Islet precursor cell (in vitro differentiated cells): ENCODE results near the gene ANXA10.
"Not testable (repeated sequence)": the region's sequence is repeated elsewhere in the genome, so short reads cannot be mapped to it uniquely, and the experiment has no call there.

Source experiments
- DNase-seq: peaks from one replicate; pipeline ENCODE4 v3.0.0-alpha.2; 2018

ANXA10 gene

GRCh38 chr4:168164045-168164444 lies 71.7 kb downstream of the ANXA10 start:
- no peak for DNase-seq

GRCh38 chr4:168164915-168165548 lies 72.7 kb downstream of the ANXA10 start:
- no peak for DNase-seq

GRCh38 chr4:168167714-168168284 lies 75.5 kb downstream of the ANXA10 start:
- DNase-seq: no peak

- no peak for DNase-seq
Observed at GRCh38 chr4:168174308-168174707, 82.0 kb downstream of the ANXA10 start.

- DNase-seq: no peak
Observed at GRCh38 chr4:168177546-168178149, 85.3 kb downstream of the ANXA10 start.

- no peak for DNase-seq
Observed at GRCh38 chr4:168183717-168184571, 91.6 kb downstream of the ANXA10 start.

- DNase-seq: no peak
Observed at GRCh38 chr4:168188754-168189153, 96.4 kb downstream of the ANXA10 start.

GRCh38 chr4:168197926-168198325 lies 105.6 kb downstream of the ANXA10 start:
- no peak for DNase-seq

GRCh38 chr4:168199260-168199957 lies 107.1 kb downstream of the ANXA10 start:
- DNase-seq: no peak

- DNase-seq: no peak
Observed at GRCh38 chr4:168200685-168201084, 108.3 kb downstream of the ANXA10 start.

GRCh38 chr4:168203233-168203911 lies 111.0 kb downstream of the ANXA10 start:
- no peak for DNase-seq

GRCh38 chr4:168208957-168209614 lies 116.7 kb downstream of the ANXA10 start:
- no peak for DNase-seq

GRCh38 chr4:168212656-168213055 lies 120.3 kb downstream of the ANXA10 start:
- DNase-seq: no peak

- not testable (repeated sequence) for DNase-seq
Observed at GRCh38 chr4:168213511-168213910, 121.2 kb downstream of the ANXA10 start.

- DNase-seq: no peak
Observed at GRCh38 chr4:168218645-168219044, 126.3 kb downstream of the ANXA10 start.

- DNase-seq: no peak
Observed at GRCh38 chr4:168220893-168221292, 128.6 kb downstream of the ANXA10 start.

- no peak for DNase-seq
Observed at GRCh38 chr4:168221301-168221700, 129.0 kb downstream of the ANXA10 start.
